Upper lobe of left lung (tissue), 6 donors: ENCODE data around the gene ATP5ME. TPM values are rescaled to one million over a fixed set of nuclear protein-coding genes. Genes with fewer than 3 reads are reported as not detected.
"Not testable (repeated sequence)": the region's sequence is repeated elsewhere in the genome, so short reads cannot be mapped to it uniquely, and the experiment has no call there.

Experiments
- ATAC-seq, 2 donors: fragments of 200-7000 bp; cut with Tn5 transposase; one replicate each; pipeline ENCODE4 v1.9.1; 2022; ENCODE audit warnings: mild to moderate bottlenecking in 2 of 2, moderate library complexity in 2 of 2; ENCODE audit not compliant: low FRiP score in 2 of 2
- DNase-seq, 2 donors: peaks; one replicate each; pipeline ENCODE4 v3.0.0-alpha.2; 2019 to 2020
- H3K27ac ChIP-seq, 4 donors: fragments of 200-600 bp; sonication (generic); one replicate each; pipeline ENCODE4 v1.5.1; 2016 to 2019
- H3K27me3 ChIP-seq, 4 donors: fragments of 200-600 bp; sonication (generic); one replicate each; pipeline ENCODE4 v1.5.1; 2017 to 2019
- H3K36me3 ChIP-seq, 4 donors: fragments of 200-600 bp; sonication (generic); one replicate each; pipeline ENCODE4 v1.5.1; 2016 to 2019
- H3K4me1 ChIP-seq, 4 donors: fragments of 200-600 bp; sonication (generic); one replicate each; pipeline ENCODE4 v1.5.1; 2018 to 2019
- H3K4me3 ChIP-seq, 4 donors: fragments of 200-600 bp; sonication (generic); one replicate each; pipeline ENCODE4 v1.5.1; 2017 to 2019; ENCODE audit warnings: mild to moderate bottlenecking in 2 of 4, moderate library complexity in 1 of 4
- H3K9me3 ChIP-seq, 4 donors: fragments of 200-600 bp; sonication (generic); one replicate each; pipeline ENCODE4 v1.5.1; 2018 to 2019
- CTCF ChIP-seq, 6 experiments: fragments of 450-650 bp in 4 of 6; fragments of 200-600 bp in 2 of 6; sonication (generic) in 2 of 6; IDR thresholded peaks; one replicate each; pipeline ENCODE4 v1.5.1; 2016 to 2019; ENCODE audit warnings: antibody characterized with exemption in 6 of 6
- EP300 ChIP-seq, 4 donors: sonication (generic); formaldehyde crosslinking; IDR thresholded peaks; one replicate each; pipeline ENCODE4 v1.5.1; 2017; ENCODE audit warnings: antibody characterized with exemption in 4 of 4, control low read depth in 2 of 4
- POLR2A ChIP-seq, 4 donors: fragments of 450-650 bp; IDR thresholded peaks; one replicate each; pipeline ENCODE4 v1.5.1; 2016 to 2017; ENCODE audit warnings: antibody characterized with exemption in 4 of 4, mild to moderate bottlenecking in 2 of 4
- POLR2AphosphoS5 ChIP-seq, 2 donors: sonication (generic); formaldehyde crosslinking; IDR thresholded peaks; one replicate each; pipeline ENCODE4 v1.5.1; 2017; ENCODE audit warnings: antibody characterized with exemption in 2 of 2
- whole genome bisulfite sequencing, 2 donors: methylation state at CpG; one replicate each; pipeline ENCODE4 v1.1.5; 2017 to 2018; 5-methylcytosine and 5-hydroxymethylcytosine counted together
- total RNA-seq, 6 donors: library from RNA; depleted of rRNA in 4 of 6; stranded (reverse); fragments of >200 nt in 4 of 6; gene quantifications; one replicate each; pipeline versions ENCODE4 v1.1.0 to v1.2.1, GENCODE V29; 2016 to 2021
- donor health status: DM: no; HTN: no; CAD: no; lungs with moderate emphysema.
- donor health status: DM: no; HTN: yes; CAD: no; lungs with severe emphysema.

Gene ATP5ME
- total RNA-seq, 6 donors from 2014 or later: 22.6 to 216 (median 106) TPM

GRCh38 chr4:647481-647880, 26.6 kb downstream of the ATP5ME start:
- ATAC-seq (no peak), DNase-seq (no peak)
- H3K9me3 ChIP-seq: no peaks in the 10 kb centered on the region
- peaks cover 0 to 14% (median 6%) of the 10 kb centered on the region in 4 donors for H3K27me3 ChIP-seq
- peaks cover 0 to 8% (median 0%) of the 10 kb centered on the region in 4 donors for H3K4me1 ChIP-seq
- no peak for TF ChIP-seq EP300 (IDR thresholded peaks at IDR 0.05)
- no peak for TF ChIP-seq POLR2AphosphoS5 (IDR thresholded peaks at IDR 0.05)
- TF ChIP-seq CTCF (IDR thresholded peaks at IDR 0.05): no peak
- no peak for TF ChIP-seq POLR2A (IDR thresholded peaks at IDR 0.05)
- no peaks in the 10 kb centered on the region for H3K36me3 ChIP-seq
- H3K27ac ChIP-seq: no peak overlapping the region
- 66 to 72% methylated on average over 11 to 13 of the region's 13 CpGs for WGBS, 2 donors
- no peak overlapping the region for H3K4me3 ChIP-seq

GRCh38 chr4:646460-646859, 27.6 kb downstream of the ATP5ME start:
- WGBS, 2 donors: 57 to 81% methylated on average over 32 of the region's 32 CpGs
- Histone ChIP-seq H3K4me1 (peaks cover 0 to 8% (median 0%) of the 10 kb centered on the region in 4 donors), H3K27me3 (peaks cover 0 to 13% (median 4%) of the 10 kb centered on the region in 4 donors), H3K9me3 (peaks cover 0 to 2% (median 0%) of the 10 kb centered on the region in 4 donors), H3K36me3 (no peaks in the 10 kb centered on the region), H3K4me3 (no peak overlapping the region), H3K27ac (no peak overlapping the region)
- no peak for TF ChIP-seq POLR2AphosphoS5 (IDR thresholded peaks at IDR 0.05)
- no peak for TF ChIP-seq CTCF (IDR thresholded peaks at IDR 0.05)
- TF ChIP-seq EP300 (IDR thresholded peaks at IDR 0.05): no peak
- TF ChIP-seq POLR2A (IDR thresholded peaks at IDR 0.05): no peak
- no peak for ATAC-seq
- DNase-seq: peak in 1 of 2 donors; percentile 81

GRCh38 chr4:642366-642765, 31.7 kb downstream of the ATP5ME start:
- ATAC-seq, H3K4me3 ChIP-seq, DNase-seq, H3K36me3 ChIP-seq, H3K27ac ChIP-seq, H3K4me1 ChIP-seq, H3K27me3 ChIP-seq, H3K9me3 ChIP-seq: not testable (repeated sequence)
- 80 to 87% methylated on average over 6 of the region's 6 CpGs for WGBS, 2 donors

GRCh38 chr4:637536-638280, 36.4 kb downstream of the ATP5ME start:
- no peak overlapping the region for H3K4me3 ChIP-seq
- H3K9me3 ChIP-seq: peaks cover 0 to 4% (median 0%) of the 10 kb centered on the region in 4 donors
- no peaks in the 10 kb centered on the region for H3K4me1 ChIP-seq
- 76 to 80% methylated on average over 28 to 32 of the region's 32 CpGs for WGBS, 2 donors
- no peak for TF ChIP-seq POLR2A (IDR thresholded peaks at IDR 0.05)
- no peak for TF ChIP-seq POLR2AphosphoS5 (IDR thresholded peaks at IDR 0.05)
- no peak for TF ChIP-seq CTCF (IDR thresholded peaks at IDR 0.05)
- TF ChIP-seq EP300 (IDR thresholded peaks at IDR 0.05): no peak
- no peak for ATAC-seq
- no peaks in the 10 kb centered on the region for H3K27me3 ChIP-seq
- H3K27ac ChIP-seq: no peak overlapping the region
- no peaks in the 10 kb centered on the region for H3K36me3 ChIP-seq
- DNase-seq: peak in 1 of 2 donors; percentile 71

- WGBS, 2 donors: 80 to 84% methylated on average over 6 to 13 of the region's 13 CpGs
- no peaks in the 10 kb centered on the region for H3K27me3 ChIP-seq
Observed at GRCh38 chr4:636628-637159, 37.4 kb downstream of the ATP5ME start.

More at GRCh38 chr4:636628-637159, 37.4 kb downstream of the ATP5ME start:
- H3K9me3 ChIP-seq: peaks cover 0 to 4% (median 0%) of the 10 kb centered on the region in 4 donors
- no peak for ATAC-seq
- no peak for DNase-seq
- no peak overlapping the region for H3K27ac ChIP-seq
- H3K36me3 ChIP-seq: no peaks in the 10 kb centered on the region
- H3K4me3 ChIP-seq: no peak overlapping the region
- H3K4me1 ChIP-seq: no peaks in the 10 kb centered on the region
- TF ChIP-seq CTCF (IDR thresholded peaks at IDR 0.05) (no peak), POLR2AphosphoS5 (IDR thresholded peaks at IDR 0.05) (no peak), POLR2A (IDR thresholded peaks at IDR 0.05) (no peak), EP300 (IDR thresholded peaks at IDR 0.05) (no peak)
